ENCODE data around the gene TAF1B. TPM values are rescaled to one million over a fixed set of nuclear protein-coding genes. Genes with fewer than 3 reads are reported as not detected.

TAF1B gene
- total RNA-seq, 1 donor from 2014 or later: 14.4 TPM

GRCh38 chr2:9982248-9982647 is 139.0 kb downstream of the TAF1B start:
- DNase-seq (ENCODE audit: extremely low read depth, low read depth, low spot score): no peak

DNA sequence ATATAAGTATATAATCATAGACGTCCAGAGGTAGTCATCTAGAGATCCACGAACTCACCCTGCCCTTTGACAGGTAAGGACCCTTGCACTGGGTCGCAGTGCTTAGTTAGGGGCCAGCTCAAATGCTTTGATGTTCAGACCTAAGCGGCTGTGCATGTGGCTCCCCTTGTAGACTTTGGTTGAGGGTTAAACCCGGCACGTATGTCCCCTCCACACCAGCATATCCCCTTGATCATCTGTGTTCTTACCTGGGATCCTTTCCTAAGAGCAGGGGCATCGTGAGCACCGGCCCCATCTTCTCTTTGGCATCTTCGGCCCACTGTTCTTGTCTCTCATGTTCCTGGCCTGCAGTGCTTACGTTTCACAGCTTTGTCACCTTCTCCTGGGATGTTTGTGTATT is 139.6 kb downstream of the TAF1B start:
- DNase-seq (ENCODE audit: extremely low read depth, low read depth, low spot score): no peak

GRCh38 chr2:9983401-9984216 is 140.3 kb downstream of the TAF1B start:
- no peak for DNase-seq (ENCODE audit: extremely low read depth, low read depth, low spot score)

Other genes starting within 250 kb of the TAF1B start
- gene YWHAQ, start 212.5 kb upstream of the TAF1B start, total RNA-seq: 305 and 357 TPM in 2 replicates
- gene GRHL1, start 108.2 kb downstream of the TAF1B start, total RNA-seq: 0.82 TPM in 1 of 2 replicates, not detected in the other
- 6.3 and 6.6 TPM in 2 replicates for gene KLF11, start 200.1 kb downstream of the TAF1B start, total RNA-seq
- gene CYS1, start 236.9 kb downstream of the TAF1B start, total RNA-seq: 0.12 and 1.1 TPM in 2 replicates